Measurements from ENCODE around the gene KDR. TPM values are rescaled to one million over a fixed set of nuclear protein-coding genes. Genes with fewer than 3 reads are reported as not detected.

Gene KDR
- total and polyA plus RNA-seq, 4 donors: 8.4 to 132 (median 32.5) TPM

Small RNA genes lying within 50 kb of the gene (small RNA-seq; reads per million reads assigned to genes)
- gene RN7SL424P (ENCODE audit: low replicate concordance) (not detected), gene RNU6-410P (ENCODE audit: low replicate concordance) (not detected)

Other genes starting within 250 kb of the KDR start
- 10 to 100 TPM; 13.6 to 31.5 TPM for gene SRD5A3, start 220.6 kb upstream of the KDR start, total RNA-seq
- 10 to 100 TPM; 16.6 to 37.1 TPM for gene SRD5A3, start 220.6 kb upstream of the KDR start, polyA plus RNA-seq